ENCODE results near the gene NMU.

DNA sequence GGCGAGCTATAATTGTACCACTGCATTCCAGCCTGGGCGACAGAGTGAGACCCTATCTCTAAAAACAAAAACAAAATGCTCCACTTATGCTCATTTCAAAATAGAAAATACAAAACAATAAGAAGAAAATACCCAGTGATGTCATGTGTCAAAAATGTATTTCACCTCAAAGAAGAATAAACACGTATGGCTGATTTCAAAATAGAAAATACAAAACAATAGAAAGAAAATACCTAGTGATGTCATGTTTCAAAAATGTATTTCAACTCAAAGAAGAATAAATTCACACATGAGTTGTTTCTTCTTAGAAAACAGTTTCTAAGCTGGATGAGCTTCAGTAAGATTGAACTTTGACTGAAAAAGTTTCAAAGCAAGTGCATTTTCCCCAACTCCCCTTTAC lies 23.8 kb downstream of the NMU start:
- no peak for TF ChIP-seq POLR2A (IDR thresholded peaks at IDR 0.05)
- TF ChIP-seq, protein P1, sequence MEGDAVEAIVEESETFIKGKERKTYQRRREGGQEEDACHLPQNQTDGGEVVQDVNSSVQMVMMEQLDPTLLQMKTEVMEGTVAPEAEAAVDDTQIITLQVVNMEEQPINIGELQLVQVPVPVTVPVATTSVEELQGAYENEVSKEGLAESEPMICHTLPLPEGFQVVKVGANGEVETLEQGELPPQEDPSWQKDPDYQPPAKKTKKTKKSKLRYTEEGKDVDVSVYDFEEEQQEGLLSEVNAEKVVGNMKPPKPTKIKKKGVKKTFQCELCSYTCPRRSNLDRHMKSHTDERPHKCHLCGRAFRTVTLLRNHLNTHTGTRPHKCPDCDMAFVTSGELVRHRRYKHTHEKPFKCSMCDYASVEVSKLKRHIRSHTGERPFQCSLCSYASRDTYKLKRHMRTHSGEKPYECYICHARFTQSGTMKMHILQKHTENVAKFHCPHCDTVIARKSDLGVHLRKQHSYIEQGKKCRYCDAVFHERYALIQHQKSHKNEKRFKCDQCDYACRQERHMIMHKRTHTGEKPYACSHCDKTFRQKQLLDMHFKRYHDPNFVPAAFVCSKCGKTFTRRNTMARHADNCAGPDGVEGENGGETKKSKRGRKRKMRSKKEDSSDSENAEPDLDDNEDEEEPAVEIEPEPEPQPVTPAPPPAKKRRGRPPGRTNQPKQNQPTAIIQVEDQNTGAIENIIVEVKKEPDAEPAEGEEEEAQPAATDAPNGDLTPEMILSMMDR (IDR thresholded peaks at IDR 0.05) = no peak
